K562 (cell line): ENCODE data around the gene CPED1. TPM values are rescaled to one million over a fixed set of nuclear protein-coding genes. Genes with fewer than 3 reads are reported as not detected.

Experiments
- ATAC-seq: fragments of 200-7000 bp; cut with Tn5 transposase; 3 replicates; pipeline ENCODE4 v1.9.1; 2020; ENCODE audit warnings: moderate library complexity
- BruUV-seq: library from RNA; stranded (reverse); fragments of 400-500 nt; replicated peaks from 2 replicates; lab custom pipeline; 2021; lab: Mats Ljungman, UMichigan
- CTCF ChIA-PET: fragments of 300-600 bp; formaldehyde crosslinking; extraction: SDS; loops from one replicate; lab custom pipeline; 2021; ENCODE audit warnings: low intra/inter-chr PET ratio; lab: Yijun Ruan, JAX
- POLR2A ChIA-PET: fragments of 300-600, 350-650 bp; sonication (Branson Sonifier 250); formaldehyde crosslinking; extraction: SDS; loops from one replicate; lab custom pipeline; 2021; ENCODE audit warnings: antibody characterized with exemption, inconsistent platforms; lab: Yijun Ruan, JAX
- DNase-seq, 4 experiments: peaks; one replicate each; pipeline versions ENCODE4 v3.0.0 to v3.0.0-alpha.2; 2011 to 2018; ENCODE audit warnings: low spot score in 3 of 4, mixed read lengths in 3 of 4; ENCODE audit errors: extremely low read depth in 1 of 4
- FAIRE-seq: peaks from 2 replicates; lab custom pipeline; 2011; peaks lifted over from hg19 to GRCh38; lab: Jason Lieb, UNC
- H2AFZ ChIP-seq: 2 replicates; pipeline ENCODE4 v1.6.0; 2011; ENCODE audit warnings: low read depth, low read length, control low read depth, inconsistent platforms
- H3K27ac ChIP-seq: fragments of 200-600 bp; 3 replicates; pipeline ENCODE4 v1.8.0; 2011; ENCODE audit warnings: low read depth, mild to moderate bottlenecking, control low read depth, inconsistent platforms, low read length, moderate library complexity, mixed read lengths; ENCODE audit errors: extremely low read depth
- H3K27me3 ChIP-seq, 2 experiments: fragments of 300-600 bp in 1 of 2; 2 replicates in 1 of 2; 3 replicates in 1 of 2; pipeline versions ENCODE4 v1.6.0 to v1.8.0; 2011; ENCODE audit warnings: inconsistent platforms in 2 of 2, low read length in 2 of 2, mild to moderate bottlenecking in 1 of 2, mixed read lengths in 1 of 2, moderate library complexity in 1 of 2; ENCODE audit not compliant: control insufficient read depth in 2 of 2, insufficient read depth in 2 of 2
- H3K36me3 ChIP-seq: fragments of 300-600 bp; 3 replicates; pipeline ENCODE4 v1.8.0; 2011; ENCODE audit warnings: mild to moderate bottlenecking, low read length, inconsistent platforms; ENCODE audit not compliant: control insufficient read depth, insufficient read depth
- H3K4me1 ChIP-seq, 2 experiments: fragments of 200-600 bp in 1 of 2; replicated peaks in 1 of 2; 2 replicates in 1 of 2; 3 replicates in 1 of 2; pipeline versions ENCODE4 v1.5.1 to v1.8.0; 2011; ENCODE audit warnings: inconsistent platforms in 2 of 2, low read length in 2 of 2, mild to moderate bottlenecking in 1 of 2, mixed read lengths in 1 of 2, moderate library complexity in 1 of 2; ENCODE audit not compliant: control insufficient read depth in 2 of 2, insufficient read depth in 2 of 2
- H3K4me2 ChIP-seq: 2 replicates; pipeline ENCODE4 v1.6.1; 2011; ENCODE audit warnings: low read length, control low read depth, inconsistent platforms, mixed read lengths; ENCODE audit not compliant: insufficient read depth
- H3K4me3 ChIP-seq: fragments of 200-600 bp; sonication (generic), shearing (Covaris generic); 2 replicates; pipeline ENCODE4 v1.5.1; 2016; ENCODE audit warnings: control low read depth, inconsistent platforms
- H3K79me2 ChIP-seq: fragments of 200-600 bp; 3 replicates; pipeline ENCODE4 v1.8.0; 2011; ENCODE audit warnings: low read length, inconsistent platforms; ENCODE audit not compliant: control insufficient read depth, insufficient read depth
- H3K9ac ChIP-seq, 2 experiments: 2 replicates each; pipeline versions ENCODE4 v1.6.0 to v1.6.1; 2011; ENCODE audit warnings: low read depth in 2 of 2, low read length in 2 of 2, control low read depth in 1 of 2, inconsistent platforms in 1 of 2, mild to moderate bottlenecking in 1 of 2, mixed read lengths in 1 of 2; ENCODE audit not compliant: insufficient read depth in 1 of 2
- H3K9me1 ChIP-seq: one replicate; pipeline ENCODE4 v1.6.0; 2011; ENCODE audit warnings: inconsistent platforms, mild to moderate bottlenecking, low read length, moderate library complexity; ENCODE audit not compliant: control insufficient read depth, insufficient read depth
- H3K9me3 ChIP-seq: replicated peaks from 2 replicates; pipeline ENCODE4 v1.5.1; 2011; ENCODE audit warnings: low read depth, low read length, inconsistent platforms; ENCODE audit not compliant: control insufficient read depth, insufficient read depth
- H4K20me1 ChIP-seq: replicated peaks from 2 replicates; pipeline ENCODE4 v1.6.1; 2011; ENCODE audit warnings: low read length, inconsistent platforms, mixed read lengths; ENCODE audit not compliant: control insufficient read depth, insufficient read depth
- ATF4 ChIP-seq: fragments of 450-650 bp; formaldehyde crosslinking; IDR thresholded peaks from 2 replicates; pipeline ENCODE4 v1.4.0; 2022; ENCODE audit warnings: mild to moderate bottlenecking, moderate library complexity
- C11orf30 ChIP-seq: fragments of 450-650 bp; IDR thresholded peaks from 2 replicates; pipeline ENCODE4 v1.6.1; 2016; ENCODE audit warnings: low read depth, mild to moderate bottlenecking
- CREM ChIP-seq: IDR thresholded peaks from 2 replicates; pipeline ENCODE4 v1.6.1; 2014; ENCODE audit warnings: antibody characterized with exemption, low read depth
- DDX20 ChIP-seq: fragments of 450-650 bp; IDR thresholded peaks from 2 replicates; pipeline ENCODE4 v1.6.1; 2016; ENCODE audit warnings: missing genetic modification characterization, low read depth, mild to moderate bottlenecking, missing compliant biosample characterization, moderate library complexity
- E2F3 ChIP-seq: fragments of 250-450 bp; sonication (Bioruptor Pico); IDR thresholded peaks from 2 replicates; pipeline ENCODE4 v1.4.0; 2020; ENCODE audit warnings: mild to moderate bottlenecking
- FOXK1 ChIP-seq: sonication (generic); formaldehyde crosslinking; IDR thresholded peaks from 2 replicates; pipeline ENCODE4 v1.8.0; 2022; ENCODE audit warnings: missing genetic modification reagents, mild to moderate bottlenecking, borderline replicate concordance
- HMGN3 ChIP-seq: IDR thresholded peaks from 2 replicates; pipeline ENCODE4 v1.6.1; 2011; ENCODE audit warnings: borderline replicate concordance, low read depth, mild to moderate bottlenecking, mixed read lengths, low read length; ENCODE audit not compliant: insufficient read length; ENCODE audit errors: extremely low read depth
- HNRNPUL1 ChIP-seq: fragments of 200-400 bp; formaldehyde crosslinking; IDR thresholded peaks from 2 replicates; pipeline ENCODE4 v1.6.1; 2017; ENCODE audit warnings: low read length
- KLF13 ChIP-seq: fragments of 450-650 bp; IDR thresholded peaks from 2 replicates; pipeline ENCODE4 v1.6.1; 2016; ENCODE audit warnings: missing genetic modification characterization, low read depth, mild to moderate bottlenecking, missing compliant biosample characterization, moderate library complexity, borderline replicate concordance
- L3MBTL2 ChIP-seq: fragments of 450-650 bp; IDR thresholded peaks from 2 replicates; pipeline ENCODE4 v1.6.1; 2016; ENCODE audit warnings: mild to moderate bottlenecking, moderate library complexity
- MLX ChIP-seq, 2 experiments: fragments of 450-650 bp in 1 of 2; sonication (generic) in 1 of 2; formaldehyde crosslinking; conservative IDR thresholded peaks; 2 replicates each; pipeline versions ENCODE4 v1.4.0 to v1.8.1; 2020 to 2022; ENCODE audit warnings: mild to moderate bottlenecking in 1 of 2, missing genetic modification reagents in 1 of 2
- MTA1 ChIP-seq: fragments of 450-650 bp; IDR thresholded peaks from 2 replicates; pipeline ENCODE4 v1.6.1; 2017; ENCODE audit warnings: borderline replicate concordance
- NBN ChIP-seq: fragments of 450-650 bp; IDR thresholded peaks from 2 replicates; pipeline ENCODE4 v1.6.1; 2016; ENCODE audit warnings: low read depth, mild to moderate bottlenecking
- NFATC3 ChIP-seq: fragments of 450-650 bp; IDR thresholded peaks from 2 replicates; pipeline ENCODE4 v1.6.1; 2017; ENCODE audit warnings: mild to moderate bottlenecking
- POLR2AphosphoS2 ChIP-seq: IDR thresholded peaks from 2 replicates; pipeline ENCODE4 v1.6.1; 2012; ENCODE audit warnings: low read length, improper control_type of control experiment
- SNAPC5 ChIP-seq: fragments of 250-450 bp; sonication (Bioruptor Pico); IDR thresholded peaks from 2 replicates; pipeline ENCODE4 v1.8.0; 2021; ENCODE audit warnings: moderate library complexity, mild to moderate bottlenecking, inconsistent platforms
- SRSF3 ChIP-seq: fragments of 200-400 bp; formaldehyde crosslinking; IDR thresholded peaks from 2 replicates; pipeline ENCODE4 v1.6.1; 2016; ENCODE audit warnings: mild to moderate bottlenecking, low read length, moderate library complexity; ENCODE audit not compliant: insufficient read depth
- TBP ChIP-seq: optimal IDR thresholded peaks from 2 replicates; pipeline ENCODE3; 2011; ENCODE audit warnings: low read depth, low read length, improper control_type of control experiment
- ZNF277 ChIP-seq: fragments of 250-450 bp; sonication (Bioruptor Pico); IDR thresholded peaks from 2 replicates; pipeline ENCODE4 v1.8.0; 2022; ENCODE audit warnings: inconsistent platforms, mild to moderate bottlenecking, moderate library complexity, borderline replicate concordance
- WGBS: fragments of 100-300 bp; shearing (Covaris generic); methylation state at CpG from one replicate; pipeline ENCODE4 v1.1.6; 2016; ENCODE audit warnings: low coverage, mixed read lengths; ENCODE audit not compliant: insufficient coverage; ENCODE audit errors: missing lambda C conversion rate; 5-methylcytosine and 5-hydroxymethylcytosine counted together
- in situ Hi-C: fragments of 300-500 bp; cut with MboI; formaldehyde crosslinking; loops from 4 replicates; pipeline ENCODE4 v1.15.0; 2018; ENCODE audit warnings: inconsistent platforms, mixed read lengths
- intact Hi-C: fragments of 100-400 bp; cut with micrococcal nuclease; formaldehyde crosslinking; loops from 2 replicates; pipeline ENCODE4 v1.14.2; 2022
- polyA plus RNA-seq, 8 experiments: library from polyadenylated mRNA; depleted of rRNA in 4 of 8; stranded (reverse) in 5 of 8; unstranded in 3 of 8; fragments of >200 nt; fragmentation: Nextera tagmentation in 2 of 8; fragmentation: Illumina TruSeq in 1 of 8; extraction: Ambion mirVana in 2 of 8; extraction: Trizol in 1 of 8; gene quantifications; 2 replicates each; pipeline versions ENCODE4 v1.2.1 to v1.2.3, GENCODE V29; 2011 to 2014; ENCODE audit warnings: inconsistent platforms in 1 of 8, missing spikeins in 1 of 8
- total RNA-seq, 7 experiments: library from RNA; depleted of rRNA in 6 of 7; stranded (reverse); fragments of >200 nt in 6 of 7; fragmentation: Illumina TruSeq in 2 of 7; extraction: Trizol in 2 of 7; gene quantifications; 2 replicates each; pipeline versions ENCODE4 v1.2.1 to v1.2.3, GENCODE V29; 2011 to 2021; ENCODE audit warnings: low replicate concordance in 1 of 7

Gene CPED1
- total and polyA plus RNA-seq, 9 of the 15 experiments (the other 6 are each of a cell fraction or from before 2014, with no cell fraction given): 195 to 393 (median 290) TPM

- TF ChIP-seq ATF4: 0 out of 2 replicates have a peak, but pooled peaks have one; percentile 38
- TF ChIP-seq POLR2AphosphoS2: 0 out of 2 replicates have a peak, but pooled peaks have one; percentile 21
Observed at GRCh38 chr7:121137580-121137979, 149.1 kb downstream of the CPED1 start (continued).

- no peak overlapping the region for H2AFZ ChIP-seq
- no peak for TF ChIP-seq C11orf30
- TF ChIP-seq HMGN3: no peak
- no peak for TF ChIP-seq NFATC3
- TF ChIP-seq HNRNPUL1: no peak
- TF ChIP-seq SNAPC5: no peak
- TF ChIP-seq TBP: no peak
- no peak for TF ChIP-seq KLF13 (tag)
- peak; percentile 51; the same call in 1 of the 2 replicates for TF ChIP-seq DDX20 (tag)
- TF ChIP-seq CREM: no peak
- no peak; the same call in 1 of the 2 replicates for TF ChIP-seq E2F3
- TF ChIP-seq MTA1: no peak
- no peak for TF ChIP-seq ZNF277
- no peak for TF ChIP-seq SRSF3
- TF ChIP-seq NBN: peak; percentile 76; the same call in 1 of the 2 replicates
- no peak for TF ChIP-seq FOXK1 (CRISPR knock-in tag)
- TF ChIP-seq MLX (CRISPR knock-in tag; conservative IDR thresholded peaks at IDR 0.05): no peak
- peak; percentile 87 for TF ChIP-seq L3MBTL2
Observed at GRCh38 chr7:121138262-121138933, 149.9 kb downstream of the CPED1 start.

More at GRCh38 chr7:121138262-121138933, 149.9 kb downstream of the CPED1 start:
- FAIRE-seq (no peak), ATAC-seq (peak; percentile 91), DNase-seq (peak in 1 of 4 experiments; percentile 38)
- H3K4me3 ChIP-seq: no peak overlapping the region
- intact Hi-C loops: loop anchor here (10.0 kb wide), 1 partner anchor 406 kb away; no protein-coding TSS in a partner anchor
- no peaks in the 10 kb centered on the region for H3K9me1 ChIP-seq
- H3K79me2 ChIP-seq: no peaks in the 10 kb centered on the region
- H3K27ac ChIP-seq: no peak overlapping the region; the same call in 2 of the 3 replicates
- ChIA-PET CTCF (no interaction called here), POLR2A (interaction anchor here (1.1 to 1.4 kb wide), 2 partner anchors 9 to 22 kb away, joined by 3 to 4 read pairs; no protein-coding TSS in a partner anchor)
- H4K20me1 ChIP-seq: no peaks in the 10 kb centered on the region
- no peaks in the 10 kb centered on the region for H3K27me3 ChIP-seq
- no peaks in the 10 kb centered on the region for H3K9me3 ChIP-seq
- H3K9ac ChIP-seq: no peak overlapping the region
- no TSS peak for BruUV-seq
- in situ Hi-C loops: no loop called here
- no peaks in the 10 kb centered on the region for H3K4me1 ChIP-seq
- peaks cover 95% of the 10 kb centered on the region for H3K36me3 ChIP-seq
- no peak overlapping the region for H3K4me2 ChIP-seq
- WGBS: 57% methylated on average over 8 of the region's 8 CpGs
